Kidney (tissue), 22 donors: Measurements from ENCODE around the gene SPTLC3. TPM values are rescaled to one million over a fixed set of nuclear protein-coding genes. Genes with fewer than 3 reads are reported as not detected.

ENCODE experiments used
- DNase-seq, 5 donors: peaks; one replicate each; pipeline ENCODE4 v3.0.0-alpha.2; 2013 to 2020
- FAIRE-seq: peaks from 2 replicates; lab custom pipeline; 2012; peaks lifted over from hg19 to GRCh38; lab: Jason Lieb, UNC
- H3K27ac ChIP-seq, 2 donors: one replicate each; pipeline ENCODE4 v1.7.0; 2013; ENCODE audit warnings: low read depth in 2 of 2, low read length in 2 of 2, inconsistent platforms in 1 of 2
- H3K27me3 ChIP-seq: one replicate; pipeline ENCODE4 v1.7.1; 2013; ENCODE audit warnings: low read length, inconsistent platforms; ENCODE audit not compliant: control insufficient read depth, insufficient read depth
- H3K36me3 ChIP-seq, 3 donors: one replicate each; pipeline versions ENCODE4 v1.7.0 to v1.7.1; 2013; ENCODE audit warnings: low read length in 3 of 3, control low read depth in 1 of 3, inconsistent platforms in 1 of 3; ENCODE audit not compliant: insufficient read depth in 3 of 3, control insufficient read depth in 2 of 3
- H3K4me1 ChIP-seq, 3 donors: one replicate each; pipeline versions ENCODE4 v1.7.0 to v1.7.1; 2013; ENCODE audit warnings: low read length in 3 of 3, inconsistent platforms in 1 of 3, low read depth in 1 of 3; ENCODE audit not compliant: control insufficient read depth in 2 of 3, insufficient read depth in 2 of 3
- H3K4me3 ChIP-seq, 3 donors: one replicate each; pipeline versions ENCODE4 v1.7.0 to v1.8.1; 2013; ENCODE audit warnings: low read length in 3 of 3, control low read depth in 1 of 3, inconsistent platforms in 1 of 3
- H3K9ac ChIP-seq, 3 donors: one replicate each; pipeline versions ENCODE4 v1.7.0 to v1.7.1; 2013; ENCODE audit warnings: low read length in 3 of 3, control low read depth in 1 of 3, inconsistent platforms in 1 of 3
- H3K9me3 ChIP-seq, 3 donors: one replicate each; pipeline versions ENCODE4 v1.7.0 to v1.7.1; 2013; ENCODE audit warnings: low read length in 3 of 3, control low read depth in 1 of 3, inconsistent platforms in 1 of 3; ENCODE audit not compliant: control insufficient read depth in 2 of 3, insufficient read depth in 1 of 3
- CTCF ChIP-seq: IDR thresholded peaks from 3 replicates; pipeline ENCODE4 v1.5.1; 2012; ENCODE audit warnings: mild to moderate bottlenecking, moderate library complexity, borderline replicate concordance; ENCODE audit not compliant: insufficient read depth; ENCODE audit errors: extremely low read depth
- intact Hi-C: fragments of 100-400 bp; cut with DNase I; formaldehyde crosslinking; loops from one replicate; pipeline ENCODE4 v1.11.1; 2022
- long read RNA-seq, 10 donors: library from polyadenylated mRNA in 1 of 10; unstranded in 1 of 10; transcript quantifications; one replicate each; pipeline ENCODE4 v2.0.0 and lab custom pipeline, GENCODE V29; 2021 to 2026
- polyA plus RNA-seq: library from polyadenylated mRNA; stranded (reverse); fragments of 350-450 nt; fragmentation: Illumina TruSeq; extraction: RNeasy Lipid Tissue Mini Kit (QIAGEN cat#74804); gene quantifications from one replicate; pipeline ENCODE4 v1.2.3, GENCODE V29; 2014; ENCODE audit warnings: low read depth, low replicate concordance; ENCODE audit not compliant: insufficient read depth
- total RNA-seq: library from RNA; stranded (reverse); fragmentation: NEBNext Ultra II Directional; extraction: Animal tissue kit (Norgen Biotek cat#: 25700); gene quantifications from one replicate; pipeline ENCODE4 v1.2.1, GENCODE V29; 2021
- donor health status: control.
- donor health status: control.
- donor health status: control.
- donor health status: control.
- donor health status: control.
- donor health status: DM: yes; HTN: yes; CAD: no.
- donor health status: Normal renal cell carcinoma (clear cell type).

Gene SPTLC3
- total RNA-seq (65.9 TPM), polyA plus RNA-seq (7.1 TPM)
- long read RNA-seq, donor 1, full-length matches to known transcripts, result 1 of 1 reads
- long read RNA-seq, donor 1, partial matches to known transcripts, result 0 of 1 reads
- long read RNA-seq, donor 1, other reads (novel, unspliced or antisense), result 0 of 1 reads
- long read RNA-seq, donor 2, full-length matches to known transcripts, result 1 of 1 reads
- long read RNA-seq, donor 2, partial matches to known transcripts, result 0 of 1 reads
- long read RNA-seq, donor 2, other reads (novel, unspliced or antisense), result 0 of 1 reads
- long read RNA-seq, donor 3, full-length matches to known transcripts, result 3 of 3 reads
- long read RNA-seq, donor 3, partial matches to known transcripts, result 0 of 3 reads
- long read RNA-seq, donor 3, other reads (novel, unspliced or antisense), result 0 of 3 reads
- long read RNA-seq, donor 4, result 0 reads
- long read RNA-seq, donor 5, result 0 reads
- long read RNA-seq, donor 6, partial matches to known transcripts, result 0 of 2 reads
- long read RNA-seq, donor 6, other reads (novel, unspliced or antisense), result 0 of 2 reads
- long read RNA-seq, donor 7, full-length matches to known transcripts, result 9 of 32 reads
- long read RNA-seq, donor 7, partial matches to known transcripts, result 4 of 32 reads
- long read RNA-seq, donor 7, other reads (novel, unspliced or antisense), result 19 of 32 reads
- long read RNA-seq, donor 8, partial matches to known transcripts, result 0 of 1 reads
- long read RNA-seq, donor 8, other reads (novel, unspliced or antisense), result 0 of 1 reads
- long read RNA-seq, donor 9, full-length matches to known transcripts, result 1 of 1 reads
- long read RNA-seq, donor 9, partial matches to known transcripts, result 0 of 1 reads
- long read RNA-seq, donor 9, other reads (novel, unspliced or antisense), result 0 of 1 reads
- long read RNA-seq, donor 10, partial matches to known transcripts, result 0 of 1 reads
- long read RNA-seq, donor 10, other reads (novel, unspliced or antisense), result 0 of 1 reads

- TF ChIP-seq CTCF, result no peak
- Histone ChIP-seq H3K4me3 (peak within 1 kb of the TSS; percentile 76 to 88 (median 78)), H3K4me1 (peaks cover 0 to 24% (median 15%) of the 10 kb centered on the region in 3 donors), H3K9me3 (no peaks in the 10 kb centered on the region), H3K27me3 (no peaks in the 10 kb centered on the region), H3K36me3 (no peaks in the 10 kb centered on the region), H3K9ac (peak within 1 kb of the TSS; percentile 51 to 52 (median 52)), H3K27ac (peak within 1 kb of the TSS; percentile 78 to 83)
- intact Hi-C loops, result no loop called here
- peak; percentile 56 to 80 (median 70) for DNase-seq
- FAIRE-seq, result peak; percentile 74
These were observed at the start of gene SPTLC3 for GRCh38 chr20:13008761-13009681. TSS of gene SPTLC3 (plus strand) at chr20:13008972. CDS start at chr20:13009268, 296 bp downstream.

- H3K27me3 ChIP-seq, result no peaks in the 10 kb centered on the region
- TF ChIP-seq CTCF, result no peak
- DNase-seq, result no peak
- H3K4me3 ChIP-seq, result no peak overlapping the region
- H3K36me3 ChIP-seq, result no peaks in the 10 kb centered on the region
- no peaks in the 10 kb centered on the region for H3K9me3 ChIP-seq
- no peak overlapping the region for H3K27ac ChIP-seq
- H3K9ac ChIP-seq, result no peak overlapping the region
- no peaks in the 10 kb centered on the region for H3K4me1 ChIP-seq
- no peak for FAIRE-seq
- intact Hi-C loops, result no loop called here
These were observed 47.0 kb upstream of the SPTLC3 start for GRCh38 chr20:12961725-12962124.

- no peak overlapping the region for H3K27ac ChIP-seq
- H3K27me3 ChIP-seq, result no peaks in the 10 kb centered on the region
- H3K9me3 ChIP-seq, result no peaks in the 10 kb centered on the region
- no peaks in the 10 kb centered on the region for H3K36me3 ChIP-seq
- H3K9ac ChIP-seq, result no peak overlapping the region
- FAIRE-seq (no peak), DNase-seq (peak in 1 of 5 donors; percentile 39)
- intact Hi-C loops, result no loop called here
- no peak for TF ChIP-seq CTCF
- H3K4me3 ChIP-seq, result no peak overlapping the region
- H3K4me1 ChIP-seq, result no peaks in the 10 kb centered on the region
These were observed 45.9 kb upstream of the SPTLC3 start for GRCh38 chr20:12962895-12963294.
